GM18867 (cell line): ENCODE data around the gene POP5.
"Not testable (repeated sequence)": the region's sequence is repeated elsewhere in the genome, so short reads cannot be mapped to it uniquely, and the experiment has no call there.

Source experiments
- ATAC-seq: cut with Tn5 transposase; IDR thresholded peaks from one replicate; pipeline ENCODE4 v1.9.1; 2021; ENCODE audit warnings: mild to moderate bottlenecking, moderate library complexity; ENCODE audit not compliant: unreplicated experiment

POP5 gene

GRCh38 chr12:120538281-120539156 lies 42.7 kb downstream of the POP5 start:
- ATAC-seq = no peak

- no peak for ATAC-seq
Observed at GRCh38 chr12:120537856-120538220, 43.4 kb downstream of the POP5 start.

- ATAC-seq = no peak
Observed at GRCh38 chr12:120536064-120536791, 45.0 kb downstream of the POP5 start.

GRCh38 chr12:120534703-120535655 lies 46.2 kb downstream of the POP5 start:
- ATAC-seq = peak; percentile 33

- peak; percentile 59 for ATAC-seq
Observed at GRCh38 chr12:120534203-120534702, 46.9 kb downstream of the POP5 start, which contains the start of gene RNF10. Gene RNF10 (plus strand): TSS chr12:120534356. CDS start chr12:120534812, 456 bp downstream.

- ATAC-seq = no peak
Observed at GRCh38 chr12:120532701-120533238, 48.4 kb downstream of the POP5 start.

GRCh38 chr12:120530418-120530761 lies 50.8 kb downstream of the POP5 start:
- ATAC-seq = not testable (repeated sequence)

GRCh38 chr12:120529641-120530417 lies 51.4 kb downstream of the POP5 start:
- no peak for ATAC-seq

- peak; percentile 75 for ATAC-seq
Observed at GRCh38 chr12:120528861-120529525, 52.2 kb downstream of the POP5 start, which contains the start of gene COQ5. Gene COQ5 (minus strand): TSS chr12:120529158. CDS start chr12:120529141, 17 bp downstream.
